Lung (tissue), 12 donors: ENCODE data around the gene SETD2. TPM values are rescaled to one million over a fixed set of nuclear protein-coding genes. Genes with fewer than 3 reads are reported as not detected.

Source experiments
- ATAC-seq: fragments of 200-7000 bp; cut with Tn5 transposase; one replicate; pipeline ENCODE4 v1.9.1; 2020; ENCODE audit warnings: moderate number of reproducible peaks; ENCODE audit not compliant: insufficient read depth, low FRiP score
- DNase-seq, 3 donors: peaks; one replicate each; pipeline ENCODE4 v3.0.0-alpha.2; 2013 to 2017
- H3K27ac ChIP-seq, 2 donors: one replicate each; pipeline ENCODE4 v1.5.1; 2013; ENCODE audit warnings: mild to moderate bottlenecking in 2 of 2, moderate library complexity in 2 of 2, control low read depth in 1 of 2, inconsistent platforms in 1 of 2, low read depth in 1 of 2, low read length in 1 of 2
- H3K27me3 ChIP-seq, 3 donors: one replicate each; pipeline ENCODE4 v1.5.1; 2013; ENCODE audit warnings: low read length in 2 of 3; ENCODE audit not compliant: control insufficient read depth in 3 of 3, insufficient read depth in 3 of 3
- H3K36me3 ChIP-seq, 4 donors: one replicate each; pipeline ENCODE4 v1.5.1; 2013; ENCODE audit warnings: low read length in 4 of 4, mild to moderate bottlenecking in 1 of 4, moderate library complexity in 1 of 4; ENCODE audit not compliant: control insufficient read depth in 4 of 4, insufficient read depth in 4 of 4
- H3K4me1 ChIP-seq, 5 donors: one replicate each; pipeline ENCODE4 v1.5.1; 2013; ENCODE audit warnings: low read length in 5 of 5, mild to moderate bottlenecking in 2 of 5, moderate library complexity in 1 of 5; ENCODE audit not compliant: control insufficient read depth in 5 of 5, insufficient read depth in 5 of 5
- H3K4me3 ChIP-seq: one replicate; pipeline ENCODE4 v1.5.1; 2013; ENCODE audit warnings: mild to moderate bottlenecking, control low read depth, moderate library complexity
- H3K9ac ChIP-seq, 2 donors: one replicate each; pipeline ENCODE4 v1.5.1; 2013; ENCODE audit warnings: low read length in 2 of 2, control low read depth in 1 of 2; ENCODE audit not compliant: insufficient read depth in 1 of 2
- H3K9me3 ChIP-seq, 4 donors: one replicate each; pipeline ENCODE4 v1.5.1; 2013; ENCODE audit warnings: low read length in 3 of 4, mild to moderate bottlenecking in 1 of 4, moderate library complexity in 1 of 4; ENCODE audit not compliant: control insufficient read depth in 4 of 4, insufficient read depth in 3 of 4
- WGBS, 2 donors: extraction: QIAGEN DNeasy Blood & Tissue Kit; methylation state at CpG; one replicate each; pipeline ENCODE4 v1.1.7; 2013; 5-methylcytosine and 5-hydroxymethylcytosine counted together
- polyA plus RNA-seq, 2 donors: library from polyadenylated mRNA; stranded (reverse); fragments of 200-250 nt; gene quantifications; one replicate each; pipeline ENCODE4 v1.2.1, GENCODE V29; 2013
- total RNA-seq, 2 donors: library from RNA; depleted of rRNA in 1 of 2; stranded (reverse); fragments of >200 nt in 1 of 2; gene quantifications; one replicate each; pipeline ENCODE4 v1.2.1, GENCODE V29; 2014 to 2021
- TF ChIP-seq, protein P1 (sequence below): IDR thresholded peaks from 2 replicates; pipeline ENCODE4 v1.5.1; 2012; ENCODE audit warnings: mild to moderate bottlenecking; ENCODE audit errors: control extremely low read depth, extremely low read depth
- donor health status: control.
- donor health status: control.
- donor health status: Bipolar disorder and iron deficiency.
- donor health status: healthy.
- donor health status: DM: yes; HTN: yes; CAD: no.

SETD2 gene
- total and polyA plus RNA-seq, 4 donors, result 10.4 to 107 (median 25.0) TPM

DNA sequence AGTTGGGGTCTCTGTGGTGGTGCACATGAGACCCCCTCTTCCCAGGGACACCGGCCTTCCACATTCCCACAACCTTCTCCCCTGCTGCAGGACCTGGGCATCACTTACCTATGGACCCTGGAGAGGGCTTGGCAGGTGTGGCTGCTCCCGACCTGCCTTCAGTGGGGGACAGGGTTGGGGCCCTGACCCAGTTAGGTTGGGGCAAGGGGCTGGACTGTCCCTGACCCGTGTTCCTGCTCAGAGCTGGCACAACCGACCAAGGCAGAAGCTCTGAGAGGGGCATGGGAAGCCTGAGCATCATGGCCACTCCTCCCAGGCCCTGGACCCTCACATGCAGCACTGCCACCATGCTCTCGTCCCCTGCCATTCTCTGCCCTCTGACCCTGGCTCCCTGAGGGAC, 178.3 kb downstream of the SETD2 start:
- Histone ChIP-seq H3K27ac (peak overlapping the region in 1 of 2 donors; percentile 1), H3K9ac (no peak overlapping the region), H3K27me3 (no peaks in the 10 kb centered on the region), H3K4me1 (peaks cover 0 to 62% (median 12%) of the 10 kb centered on the region in 5 donors), H3K36me3 (peaks cover 0 to 7% (median 0%) of the 10 kb centered on the region in 4 donors), H3K9me3 (no peaks in the 10 kb centered on the region), H3K4me3 (no peak overlapping the region)
- ATAC-seq, result no peak
- DNase-seq, result no peak
- WGBS, 2 donors, result 95 to 96% methylated on average over 5 of the region's 5 CpGs
- TF ChIP-seq, protein P1, sequence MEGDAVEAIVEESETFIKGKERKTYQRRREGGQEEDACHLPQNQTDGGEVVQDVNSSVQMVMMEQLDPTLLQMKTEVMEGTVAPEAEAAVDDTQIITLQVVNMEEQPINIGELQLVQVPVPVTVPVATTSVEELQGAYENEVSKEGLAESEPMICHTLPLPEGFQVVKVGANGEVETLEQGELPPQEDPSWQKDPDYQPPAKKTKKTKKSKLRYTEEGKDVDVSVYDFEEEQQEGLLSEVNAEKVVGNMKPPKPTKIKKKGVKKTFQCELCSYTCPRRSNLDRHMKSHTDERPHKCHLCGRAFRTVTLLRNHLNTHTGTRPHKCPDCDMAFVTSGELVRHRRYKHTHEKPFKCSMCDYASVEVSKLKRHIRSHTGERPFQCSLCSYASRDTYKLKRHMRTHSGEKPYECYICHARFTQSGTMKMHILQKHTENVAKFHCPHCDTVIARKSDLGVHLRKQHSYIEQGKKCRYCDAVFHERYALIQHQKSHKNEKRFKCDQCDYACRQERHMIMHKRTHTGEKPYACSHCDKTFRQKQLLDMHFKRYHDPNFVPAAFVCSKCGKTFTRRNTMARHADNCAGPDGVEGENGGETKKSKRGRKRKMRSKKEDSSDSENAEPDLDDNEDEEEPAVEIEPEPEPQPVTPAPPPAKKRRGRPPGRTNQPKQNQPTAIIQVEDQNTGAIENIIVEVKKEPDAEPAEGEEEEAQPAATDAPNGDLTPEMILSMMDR, result no peak

DNA sequence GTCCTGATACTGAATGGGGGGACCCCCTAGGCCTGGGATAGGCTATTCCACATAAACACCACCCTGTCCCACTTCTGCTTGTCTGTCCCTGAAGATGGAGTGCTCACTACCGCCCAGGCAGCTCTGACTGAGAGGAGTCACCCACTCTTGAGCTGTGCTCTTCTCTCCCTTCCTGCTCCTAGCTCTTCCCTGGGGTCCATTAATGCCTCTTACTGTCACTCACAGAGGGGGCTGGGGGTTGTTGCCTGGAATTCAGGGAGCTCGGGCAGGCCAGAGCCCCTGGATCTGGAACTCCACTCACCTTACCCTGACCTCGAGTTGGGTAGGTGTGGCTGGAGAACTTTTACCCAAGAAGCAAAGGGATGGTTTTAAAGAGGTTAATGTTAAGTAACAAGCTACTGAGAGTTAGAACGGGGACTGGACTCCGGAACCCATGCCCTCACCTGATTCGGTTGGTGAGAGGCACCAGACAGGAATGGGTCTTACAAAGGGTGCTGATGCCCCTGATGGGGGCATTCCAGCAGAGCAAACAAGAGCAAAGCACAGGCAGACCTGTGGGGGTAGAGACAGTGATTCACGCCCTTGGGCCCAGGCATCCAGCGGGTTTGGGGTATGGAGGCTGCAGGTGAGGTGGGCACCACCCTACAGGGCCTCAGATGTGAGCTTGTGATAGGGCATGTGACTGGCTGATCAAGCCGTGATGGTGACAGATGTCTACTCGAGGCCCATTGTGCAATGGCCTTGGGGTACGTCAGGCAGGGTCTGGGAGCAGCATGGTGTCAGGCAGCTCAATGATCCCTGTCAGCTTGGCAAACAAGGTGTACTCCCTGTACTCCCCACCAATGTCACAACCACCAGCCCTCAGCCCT, 179.1 kb downstream of the SETD2 start:
- Histone ChIP-seq H3K27ac (no peak overlapping the region), H3K27me3 (no peaks in the 10 kb centered on the region), H3K9ac (no peak overlapping the region), H3K4me1 (peaks cover 0 to 62% (median 16%) of the 10 kb centered on the region in 5 donors), H3K4me3 (no peak overlapping the region), H3K9me3 (no peaks in the 10 kb centered on the region), H3K36me3 (peaks cover 0 to 6% (median 0%) of the 10 kb centered on the region in 4 donors)
- ATAC-seq (no peak), DNase-seq (no peak)
- WGBS, 2 donors, result 73 to 85% methylated on average over 11 of the region's 11 CpGs
- TF ChIP-seq, protein P1, result no peak

DNA sequence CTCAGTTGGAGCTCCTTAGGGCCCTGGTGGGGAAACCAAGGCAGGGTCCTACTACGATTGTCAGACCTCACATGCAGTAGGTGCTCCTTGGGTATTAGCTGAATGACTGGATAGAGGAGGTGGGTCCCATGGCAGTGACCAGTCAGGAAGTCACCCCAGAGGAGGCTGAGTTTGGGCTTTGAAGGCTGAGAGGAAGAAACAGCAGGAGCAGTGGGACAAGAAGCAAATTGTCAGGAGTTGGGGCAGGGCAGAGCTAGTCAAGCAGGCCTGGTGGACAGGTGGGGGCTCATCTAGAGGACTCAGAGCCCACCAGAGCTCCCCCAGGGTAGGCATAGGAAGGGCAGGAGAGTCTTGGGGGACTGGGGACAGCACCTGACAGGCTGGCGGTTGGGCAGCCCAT, 181.4 kb downstream of the SETD2 start:
- TF ChIP-seq, protein P1, result no peak
- H3K4me1 ChIP-seq, result peaks cover 0 to 55% (median 21%) of the 10 kb centered on the region in 5 donors
- no peaks in the 10 kb centered on the region for H3K27me3 ChIP-seq
- H3K9me3 ChIP-seq, result no peaks in the 10 kb centered on the region
- no peak overlapping the region for H3K9ac ChIP-seq
- H3K27ac ChIP-seq, result peak overlapping the region in 1 of 2 donors; percentile 21
- 80 to 89% methylated on average over 2 of the region's 2 CpGs for WGBS, 2 donors
- DNase-seq, result no peak
- no peaks in the 10 kb centered on the region for H3K36me3 ChIP-seq
- ATAC-seq, result no peak
- no peak overlapping the region for H3K4me3 ChIP-seq
